GM12873 (cell line): Measurements from ENCODE around the gene CEACAM3.
A peak's percentile ranks its signal among the peaks of the same experiment; 100 is the strongest.

Source experiments
- CTCF ChIP-seq: IDR thresholded peaks from 2 replicates; pipeline ENCODE4 v1.5.1; 2012; ENCODE audit warnings: low read depth, mild to moderate bottlenecking, moderate library complexity, low read length, control low read depth; ENCODE audit not compliant: insufficient read depth; ENCODE audit errors: missing control alignments

CEACAM3 gene

GRCh38 chr19:41784743-41785142 is 11.6 kb upstream of the CEACAM3 start:
- no peak for TF ChIP-seq CTCF

GRCh38 chr19:41785653-41786052 is 10.7 kb upstream of the CEACAM3 start:
- TF ChIP-seq CTCF, result peak; percentile 79

- no peak for TF ChIP-seq CTCF
These were observed 9.3 kb upstream of the CEACAM3 start for GRCh38 chr19:41787055-41787454.

- TF ChIP-seq CTCF, result peak; percentile 82
These were observed 3.6 kb upstream of the CEACAM3 start for GRCh38 chr19:41792513-41793413.

- no peak for TF ChIP-seq CTCF
These were observed 3.0 kb upstream of the CEACAM3 start for GRCh38 chr19:41793414-41793727.

GRCh38 chr19:41795031-41795461 is 1.3 kb upstream of the CEACAM3 start:
- TF ChIP-seq CTCF, result peak; percentile 83

- TF ChIP-seq CTCF, result no peak
These were observed 514 bp downstream of the CEACAM3 start for GRCh38 chr19:41796901-41797300.
